Sigmoid colon (tissue), 7 donors: Measurements from ENCODE around the gene FLNB. TPM values are rescaled to one million over a fixed set of nuclear protein-coding genes. Genes with fewer than 3 reads are reported as not detected.

Source experiments
- DNase-seq: peaks from one replicate; pipeline ENCODE4 v3.0.0-alpha.2; 2019
- H3K27ac ChIP-seq, 4 donors: fragments of 200-600 bp; sonication (generic); one replicate each; pipeline ENCODE4 v1.5.1; 2016 to 2019; ENCODE audit warnings: mild to moderate bottlenecking in 1 of 4
- H3K27me3 ChIP-seq, 3 donors: fragments of 200-600 bp; sonication (generic); one replicate each; pipeline ENCODE4 v1.5.1; 2019; ENCODE audit warnings: mild to moderate bottlenecking in 1 of 3
- H3K36me3 ChIP-seq, 4 donors: fragments of 200-600 bp; sonication (generic); one replicate each; pipeline ENCODE4 v1.5.1; 2016 to 2019
- H3K4me1 ChIP-seq, 4 donors: fragments of 200-600 bp; sonication (generic); one replicate each; pipeline ENCODE4 v1.5.1; 2017 to 2019
- H3K4me3 ChIP-seq, 4 donors: fragments of 200-600 bp; sonication (generic); one replicate each; pipeline ENCODE4 v1.5.1; 2017 to 2019; ENCODE audit warnings: mild to moderate bottlenecking in 2 of 4, moderate library complexity in 1 of 4
- H3K9me3 ChIP-seq, 4 donors: fragments of 200-600 bp in 3 of 4; sonication (generic) in 3 of 4; one replicate each; pipeline versions ENCODE4 v1.5.1 to v1.6.1; 2013 to 2019
- CTCF ChIP-seq, 4 experiments: fragments of 450-650 bp in 3 of 4; fragments of 200-600 bp in 1 of 4; IDR thresholded peaks; one replicate each; pipeline ENCODE4 v1.5.1; 2016 to 2019; ENCODE audit warnings: antibody characterized with exemption in 4 of 4, mild to moderate bottlenecking in 3 of 4, moderate library complexity in 2 of 4
- EP300 ChIP-seq, 4 donors: sonication (generic); formaldehyde crosslinking; IDR thresholded peaks; one replicate each; pipeline ENCODE4 v1.6.1; 2017; ENCODE audit warnings: antibody characterized with exemption in 4 of 4
- POLR2A ChIP-seq, 2 donors: fragments of 450-650 bp; IDR thresholded peaks; one replicate each; pipeline ENCODE4 v1.6.1; 2016; ENCODE audit warnings: antibody characterized with exemption in 2 of 2, mild to moderate bottlenecking in 2 of 2, moderate library complexity in 2 of 2
- POLR2AphosphoS5 ChIP-seq, 4 donors: sonication (generic); formaldehyde crosslinking; IDR thresholded peaks; one replicate each; pipeline ENCODE4 v1.6.1; 2017; ENCODE audit warnings: antibody characterized with exemption in 4 of 4
- WGBS, 2 donors: extraction: QIAGEN DNeasy Blood & Tissue Kit; methylation state at CpG; one replicate each; pipeline ENCODE4 v1.1.7; 2013; 5-methylcytosine and 5-hydroxymethylcytosine counted together
- intact Hi-C: fragments of 100-400 bp; cut with DNase I; formaldehyde crosslinking; loops from one replicate; pipeline ENCODE4 v1.15.1; 2023
- polyA plus RNA-seq, 3 donors: library from polyadenylated mRNA; stranded (reverse); fragments of 200-250 nt; gene quantifications; one replicate each; pipeline ENCODE4 v1.2.3, GENCODE V29; 2013
- total RNA-seq, 4 donors: library from RNA; depleted of rRNA; stranded (reverse); fragments of >200 nt; gene quantifications; one replicate each; pipeline ENCODE4 v1.1.0, GENCODE V29; 2016
- donor health status: healthy with polysubstance abuse.
- donor health status: Bipolar disorder and iron deficiency.
- donor health status: healthy.

FLNB gene
- total and polyA plus RNA-seq, 7 donors: 51.7 to 277 (median 109) TPM

- Histone ChIP-seq H3K36me3 (no peaks in the 10 kb centered on the region), H3K9me3 (no peaks in the 10 kb centered on the region), H3K4me1 (peaks cover 0 to 12% (median 8%) of the 10 kb centered on the region in 4 donors), H3K4me3 (no peak overlapping the region), H3K27ac (no peak overlapping the region), H3K27me3 (no peaks in the 10 kb centered on the region)
- WGBS, 2 donors: 97 to 98% methylated on average over 3 of the region's 3 CpGs
- intact Hi-C loops: no loop called here
- TF ChIP-seq POLR2AphosphoS5 (IDR thresholded peaks at IDR 0.05): no peak
- no peak for TF ChIP-seq POLR2A (IDR thresholded peaks at IDR 0.05)
- TF ChIP-seq EP300 (IDR thresholded peaks at IDR 0.05): no peak
- TF ChIP-seq CTCF (IDR thresholded peaks at IDR 0.05): no peak
- DNase-seq: no peak
These were observed 7.1 kb upstream of the FLNB start for GRCh38 chr3:58001086-58001467.

- Histone ChIP-seq H3K4me3 (no peak overlapping the region), H3K27ac (no peak overlapping the region), H3K9me3 (no peaks in the 10 kb centered on the region), H3K27me3 (no peaks in the 10 kb centered on the region), H3K36me3 (no peaks in the 10 kb centered on the region), H3K4me1 (peaks cover 0 to 12% (median 8%) of the 10 kb centered on the region in 4 donors)
- TF ChIP-seq POLR2AphosphoS5 (IDR thresholded peaks at IDR 0.05): no peak
- no peak for TF ChIP-seq POLR2A (IDR thresholded peaks at IDR 0.05)
- no peak for TF ChIP-seq CTCF (IDR thresholded peaks at IDR 0.05)
- no peak for TF ChIP-seq EP300 (IDR thresholded peaks at IDR 0.05)
- DNase-seq: no peak
- 96 to 97% methylated on average over 7 of the region's 7 CpGs for WGBS, 2 donors
- intact Hi-C loops: no loop called here
These were observed 6.2 kb upstream of the FLNB start for GRCh38 chr3:58001979-58002378.

- H3K4me3 ChIP-seq: no peak overlapping the region
- TF ChIP-seq EP300 (IDR thresholded peaks at IDR 0.05) (no peak), POLR2AphosphoS5 (IDR thresholded peaks at IDR 0.05) (no peak), POLR2A (IDR thresholded peaks at IDR 0.05) (no peak), CTCF (IDR thresholded peaks at IDR 0.05) (no peak)
- peaks cover 0 to 16% (median 14%) of the 10 kb centered on the region in 4 donors for H3K4me1 ChIP-seq
- H3K9me3 ChIP-seq: no peaks in the 10 kb centered on the region
- H3K36me3 ChIP-seq: no peaks in the 10 kb centered on the region
- WGBS, 2 donors: 84 to 86% methylated on average over 5 of the region's 5 CpGs
- intact Hi-C loops: no loop called here
- no peaks in the 10 kb centered on the region for H3K27me3 ChIP-seq
- no peak overlapping the region for H3K27ac ChIP-seq
- DNase-seq: no peak
These were observed 5.1 kb upstream of the FLNB start for GRCh38 chr3:58003093-58003492.

GRCh38 chr3:58004973-58005372 is 3.2 kb upstream of the FLNB start:
- intact Hi-C loops: loop anchor here (5.0 kb wide), 4 partner anchors 53 to 302 kb away; partner anchors contain the start of genes ABHD6, HTD2 and RPP14
- H3K27ac ChIP-seq: peak overlapping the region in 3 of 4 donors; percentile 29 to 62 (median 35)
- no peaks in the 10 kb centered on the region for H3K36me3 ChIP-seq
- no peak overlapping the region for H3K4me3 ChIP-seq
- TF ChIP-seq POLR2A (IDR thresholded peaks at IDR 0.05) (no peak), EP300 (IDR thresholded peaks at IDR 0.05) (no peak), POLR2AphosphoS5 (IDR thresholded peaks at IDR 0.05) (no peak)
- WGBS, 2 donors: 88% methylated on average over 6 of the region's 6 CpGs
- no peaks in the 10 kb centered on the region for H3K27me3 ChIP-seq
- H3K4me1 ChIP-seq: peaks cover 0 to 12% (median 5%) of the 10 kb centered on the region in 4 donors
- H3K9me3 ChIP-seq: no peaks in the 10 kb centered on the region
- no peak for DNase-seq

GRCh38 chr3:58005669-58006068 is 2.6 kb upstream of the FLNB start:
- WGBS, 2 donors: 68 to 86% methylated on average over 2 of the region's 2 CpGs
- Histone ChIP-seq H3K27ac (peak overlapping the region in 3 of 4 donors; percentile 29 to 62 (median 35)), H3K27me3 (no peaks in the 10 kb centered on the region), H3K4me1 (peaks cover 0 to 17% (median 11%) of the 10 kb centered on the region in 4 donors), H3K9me3 (no peaks in the 10 kb centered on the region), H3K4me3 (no peak overlapping the region), H3K36me3 (no peaks in the 10 kb centered on the region)
- intact Hi-C loops: loop anchor here (5.0 kb wide), 4 partner anchors 53 to 302 kb away; partner anchors contain the start of genes ABHD6, HTD2 and RPP14
- no peak for TF ChIP-seq POLR2AphosphoS5 (IDR thresholded peaks at IDR 0.05)
- no peak for TF ChIP-seq POLR2A (IDR thresholded peaks at IDR 0.05)
- no peak for DNase-seq

- Histone ChIP-seq H3K27ac (peak overlapping the region in 1 of 4 donors; percentile 62), H3K9me3 (no peaks in the 10 kb centered on the region), H3K36me3 (no peaks in the 10 kb centered on the region), H3K27me3 (no peaks in the 10 kb centered on the region), H3K4me3 (no peak overlapping the region), H3K4me1 (peaks cover 0 to 26% (median 21%) of the 10 kb centered on the region in 4 donors)
- intact Hi-C loops: loop anchor here (5.0 kb wide), 4 partner anchors 54 to 301 kb away; partner anchors contain the start of genes ABHD6, HTD2 and RPP14
- TF ChIP-seq POLR2A (IDR thresholded peaks at IDR 0.05) (no peak), EP300 (IDR thresholded peaks at IDR 0.05) (no peak), POLR2AphosphoS5 (IDR thresholded peaks at IDR 0.05) (no peak), CTCF (IDR thresholded peaks at IDR 0.05) (no peak)
- DNase-seq: peak; percentile 44
- WGBS, 2 donors: 74 to 90% methylated on average over 6 of the region's 6 CpGs
These were observed 1.6 kb upstream of the FLNB start for GRCh38 chr3:58006661-58007060.
